B cell (primary cell): ENCODE results near the gene CFAP119. TPM values are rescaled to one million over a fixed set of nuclear protein-coding genes. Genes with fewer than 3 reads are reported as not detected.

Experiments used
- ATAC-seq: fragments of 200-7000 bp; cut with Tn5 transposase; one replicate; pipeline ENCODE4 v1.10.0; 2021; ENCODE audit warnings: low read depth, mild to moderate bottlenecking, moderate number of reproducible peaks, moderate library complexity
- CTCF ChIA-PET: fragments of 350-600 bp; sonication (Branson Sonifier 250); formaldehyde crosslinking; loops from one replicate; lab custom pipeline; 2021; ENCODE audit warnings: antibody characterized with exemption, inconsistent platforms; lab: Charles Lee
- POLR2A ChIA-PET: fragments of 350-600 bp; sonication (Branson Sonifier 250); formaldehyde crosslinking; loops from one replicate; lab custom pipeline; 2021; ENCODE audit warnings: antibody characterized with exemption; lab: Charles Lee
- DNase-seq: peaks from one replicate; pipeline ENCODE4 v3.0.0; 2013
- H2AFZ ChIP-seq: 2 replicates; pipeline ENCODE4 v1.6.1; 2012; ENCODE audit warnings: mild to moderate bottlenecking, low read depth, low read length; ENCODE audit not compliant: insufficient read depth, poor library complexity, severe bottlenecking
- H3K27ac ChIP-seq, 2 donors: 1 replicate in 1 of 2; 2 replicates in 1 of 2; pipeline ENCODE4 v1.5.1; 2012 to 2013; ENCODE audit warnings: low read length in 2 of 2, mild to moderate bottlenecking in 2 of 2, moderate library complexity in 1 of 2
- H3K27me3 ChIP-seq, 4 experiments: fragments of 200-600 bp in 1 of 4; sonication (generic) in 1 of 4; replicated peaks in 1 of 4; 1 replicate in 2 of 4; 2 replicates in 2 of 4; pipeline versions ENCODE4 v1.6.1 to v1.7.0; 2013 to 2016; ENCODE audit warnings: low read length in 3 of 4, mild to moderate bottlenecking in 2 of 4, mixed read lengths in 1 of 4, moderate library complexity in 1 of 4; ENCODE audit not compliant: insufficient read depth in 4 of 4, control insufficient read depth in 3 of 4; ENCODE audit errors: control extremely low read depth in 1 of 4
- H3K36me3 ChIP-seq, 2 experiments: replicated peaks in 1 of 2; 1 replicate in 1 of 2; 2 replicates in 1 of 2; pipeline versions ENCODE4 v1.6.1 to v1.7.1; 2013; ENCODE audit warnings: low read length in 1 of 2; ENCODE audit not compliant: insufficient read depth in 2 of 2, control insufficient read depth in 1 of 2; ENCODE audit errors: control extremely low read depth in 1 of 2, extremely low read depth in 1 of 2
- H3K4me1 ChIP-seq, 2 donors: fragments of 200-600 bp in 1 of 2; sonication (generic) in 1 of 2; 1 replicate in 1 of 2; 2 replicates in 1 of 2; pipeline versions ENCODE4 v1.5.1 to v1.6.1; 2013 to 2017; ENCODE audit warnings: low read length in 2 of 2; ENCODE audit not compliant: control insufficient read depth in 2 of 2, insufficient read depth in 2 of 2
- H3K4me2 ChIP-seq: replicated peaks from 2 replicates; pipeline ENCODE3; 2012; ENCODE audit warnings: mild to moderate bottlenecking, low read depth, low read length; ENCODE audit not compliant: poor library complexity, severe bottlenecking
- H3K4me3 ChIP-seq, 5 experiments: fragments of 200-600 bp in 1 of 5; sonication (generic) in 1 of 5; 1 replicate in 3 of 5; 2 replicates in 2 of 5; pipeline versions ENCODE4 v1.5.1 to v1.7.0; 2011 to 2016; ENCODE audit warnings: low read length in 4 of 5, mild to moderate bottlenecking in 4 of 5, low read depth in 2 of 5, control low read depth in 1 of 5, moderate library complexity in 1 of 5; ENCODE audit not compliant: insufficient read depth in 1 of 5; ENCODE audit errors: control extremely low read depth in 1 of 5, extremely low read depth in 1 of 5
- H3K79me2 ChIP-seq: fragments of 200-600 bp; sonication (generic); one replicate; pipeline ENCODE4 v1.6.0; 2016; ENCODE audit warnings: low read length; ENCODE audit not compliant: control insufficient read depth, insufficient read depth
- H3K9ac ChIP-seq: fragments of 200-600 bp; sonication (generic); 2 replicates; pipeline ENCODE4 v1.6.1; 2017; ENCODE audit warnings: mild to moderate bottlenecking, low read length, moderate library complexity
- H3K9me3 ChIP-seq, 3 donors: one replicate each; pipeline versions ENCODE4 v1.6.1 to v1.7.1; 2013; ENCODE audit warnings: low read length in 2 of 3; ENCODE audit not compliant: control insufficient read depth in 2 of 3, insufficient read depth in 1 of 3; ENCODE audit errors: control extremely low read depth in 1 of 3
- H4K20me1 ChIP-seq: 2 replicates; pipeline ENCODE4 v1.6.0; 2012; ENCODE audit warnings: mild to moderate bottlenecking, low read length; ENCODE audit not compliant: insufficient read depth, control insufficient read depth, poor library complexity, severe bottlenecking
- H3K27ac Mint-ChIP-seq: one replicate; pipeline ENCODE4 v1.8.0; 2021; ENCODE audit warnings: mixed read lengths
- H3K27me3 Mint-ChIP-seq: one replicate; pipeline ENCODE4 v1.8.0; 2021; ENCODE audit warnings: mixed read lengths
- H3K4me1 Mint-ChIP-seq: one replicate; pipeline ENCODE4 v1.8.0; 2021; ENCODE audit warnings: mixed read lengths
- H3K4me3 Mint-ChIP-seq: one replicate; pipeline ENCODE4 v1.8.0; 2021; ENCODE audit warnings: mixed read lengths
- H3K9me3 Mint-ChIP-seq: one replicate; pipeline ENCODE4 v1.8.0; 2022; ENCODE audit warnings: mixed read lengths; ENCODE audit not compliant: insufficient read depth
- EZH2 ChIP-seq: IDR thresholded peaks from 2 replicates; pipeline ENCODE4 v1.6.1; 2012; ENCODE audit warnings: borderline replicate concordance, low read depth, mild to moderate bottlenecking, moderate library complexity, low read length; ENCODE audit not compliant: insufficient read depth, poor library complexity, severe bottlenecking
- WGBS: methylation state at CpG from one replicate; pipeline ENCODE4 v1.1.5; 2013; ENCODE audit warnings: missing lambda C conversion rate; ENCODE audit not compliant: insufficient coverage; 5-methylcytosine and 5-hydroxymethylcytosine counted together
- intact Hi-C: fragments of 100-400 bp; cut with micrococcal nuclease; formaldehyde crosslinking; loops from one replicate; pipeline ENCODE4 v1.10.0; 2022
- polyA plus RNA-seq: library from polyadenylated mRNA; depleted of rRNA; stranded (reverse); fragments of >200 nt; gene quantifications from 2 replicates; pipeline ENCODE4 v1.2.3, GENCODE V29; 2012
- total RNA-seq, 2 donors: library from RNA; stranded (reverse); fragments of 120-200 nt in 1 of 2; gene quantifications; 1 replicate in 1 of 2; 2 replicates in 1 of 2; pipeline versions ENCODE4 v1.2.3 to v1.2.4, GENCODE V29; 2013 to 2022
- TF ChIP-seq, protein P1 (sequence below): fragments of 200-600 bp; IDR thresholded peaks from one replicate; pipeline ENCODE4 v1.8.0; 2022; ENCODE audit warnings: antibody characterized with exemption, mild to moderate bottlenecking

CFAP119 gene
- total and polyA plus RNA-seq, 2 donors (not counting 1 experiment from before 2014, with no cell fraction given): 8.5 to 11.7 TPM

DNA sequence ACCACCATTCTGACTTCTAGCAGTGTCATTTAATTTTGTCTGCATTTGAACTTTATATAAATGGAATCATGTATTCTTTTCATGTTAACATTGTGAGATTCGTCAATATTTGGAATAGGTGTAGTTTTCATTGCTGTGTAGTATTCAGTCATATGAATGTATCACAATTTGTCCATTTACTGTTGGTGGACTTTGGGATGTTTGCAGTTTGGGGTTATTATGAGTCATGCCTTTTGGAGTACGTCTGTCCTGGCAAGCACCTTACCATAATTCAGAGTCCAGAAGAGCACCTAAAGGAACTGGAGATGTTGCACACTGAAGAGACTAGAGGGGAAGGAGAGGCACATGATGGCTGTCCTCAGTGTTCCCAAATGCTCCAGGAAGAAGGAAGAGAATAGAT, 16.8 kb downstream of the CFAP119 start:
- no peak for DNase-seq
- TF ChIP-seq, protein P1, sequence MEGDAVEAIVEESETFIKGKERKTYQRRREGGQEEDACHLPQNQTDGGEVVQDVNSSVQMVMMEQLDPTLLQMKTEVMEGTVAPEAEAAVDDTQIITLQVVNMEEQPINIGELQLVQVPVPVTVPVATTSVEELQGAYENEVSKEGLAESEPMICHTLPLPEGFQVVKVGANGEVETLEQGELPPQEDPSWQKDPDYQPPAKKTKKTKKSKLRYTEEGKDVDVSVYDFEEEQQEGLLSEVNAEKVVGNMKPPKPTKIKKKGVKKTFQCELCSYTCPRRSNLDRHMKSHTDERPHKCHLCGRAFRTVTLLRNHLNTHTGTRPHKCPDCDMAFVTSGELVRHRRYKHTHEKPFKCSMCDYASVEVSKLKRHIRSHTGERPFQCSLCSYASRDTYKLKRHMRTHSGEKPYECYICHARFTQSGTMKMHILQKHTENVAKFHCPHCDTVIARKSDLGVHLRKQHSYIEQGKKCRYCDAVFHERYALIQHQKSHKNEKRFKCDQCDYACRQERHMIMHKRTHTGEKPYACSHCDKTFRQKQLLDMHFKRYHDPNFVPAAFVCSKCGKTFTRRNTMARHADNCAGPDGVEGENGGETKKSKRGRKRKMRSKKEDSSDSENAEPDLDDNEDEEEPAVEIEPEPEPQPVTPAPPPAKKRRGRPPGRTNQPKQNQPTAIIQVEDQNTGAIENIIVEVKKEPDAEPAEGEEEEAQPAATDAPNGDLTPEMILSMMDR: no peak
- CTCF ChIA-PET: no interaction called here
- Histone ChIP-seq H3K27me3 (no peaks in the 10 kb centered on the region), H3K9ac (no peak overlapping the region), H3K4me1 (peaks cover 3 to 5% of the 10 kb centered on the region in 2 donors), H4K20me1 (peaks cover 10% of the 10 kb centered on the region), H3K27ac (no peak overlapping the region), H2AFZ (no peak overlapping the region), H3K79me2 (peaks cover 26% of the 10 kb centered on the region), H3K9me3 (no peaks in the 10 kb centered on the region), H3K4me3 (no peak overlapping the region), H3K36me3 (peaks cover 0 to 13% of the 10 kb centered on the region in 2 experiments), H3K4me2 (no peak overlapping the region)
- intact Hi-C loops: no loop called here
- peak overlapping the region; percentile 21 for H3K27ac Mint-ChIP-seq
- POLR2A ChIA-PET: no interaction called here
- H3K27me3 Mint-ChIP-seq: no peaks in the 10 kb centered on the region
- no peak for ATAC-seq
- no peaks in the 10 kb centered on the region for H3K9me3 Mint-ChIP-seq
- H3K4me3 Mint-ChIP-seq: no peak overlapping the region
- WGBS: 100% methylated on average over 1 of the region's 2 CpGs
- peaks cover 24% of the 10 kb centered on the region for H3K4me1 Mint-ChIP-seq

DNA sequence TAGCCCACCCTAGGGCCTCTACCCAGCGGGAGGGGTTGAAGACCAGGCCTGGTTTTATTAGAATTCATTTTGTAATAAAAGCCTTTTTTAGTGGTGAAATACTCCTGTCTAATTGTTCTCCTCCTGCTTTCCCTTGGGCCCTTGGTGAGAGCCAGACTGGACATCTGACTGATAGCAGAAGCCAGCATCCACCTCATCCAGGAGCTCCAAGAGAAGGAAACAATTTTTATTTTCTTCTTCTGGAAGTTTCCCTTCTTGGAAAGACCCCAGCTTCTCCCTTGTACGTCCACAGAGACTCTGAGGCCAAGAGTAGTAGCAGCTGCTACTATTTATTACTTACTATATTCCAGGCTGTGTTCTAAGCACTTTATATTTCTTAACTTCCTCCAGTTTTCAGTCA, 17.7 kb downstream of the CFAP119 start:
- H3K79me2 ChIP-seq: peaks cover 22% of the 10 kb centered on the region
- POLR2A ChIA-PET: no interaction called here
- CTCF ChIA-PET: no interaction called here
- H3K4me1 Mint-ChIP-seq: peaks cover 19% of the 10 kb centered on the region
- no peak overlapping the region for H3K4me3 Mint-ChIP-seq
- no peaks in the 10 kb centered on the region for H3K27me3 ChIP-seq
- intact Hi-C loops: no loop called here
- no peak overlapping the region for H3K4me3 ChIP-seq
- H3K27me3 Mint-ChIP-seq: no peaks in the 10 kb centered on the region
- TF ChIP-seq, protein P1: no peak
- no peak for TF ChIP-seq EZH2
- H3K27ac ChIP-seq: no peak overlapping the region
- peaks cover 3 to 5% of the 10 kb centered on the region in 2 donors for H3K4me1 ChIP-seq
- H4K20me1 ChIP-seq: peaks cover 19% of the 10 kb centered on the region
- peaks cover 0 to 19% of the 10 kb centered on the region in 2 experiments for H3K36me3 ChIP-seq
- no peaks in the 10 kb centered on the region for H3K9me3 ChIP-seq
- no CpG with 5 or more reads among the region's 2 CpGs for WGBS
- H3K9ac ChIP-seq: no peak overlapping the region
- H2AFZ ChIP-seq: no peak overlapping the region
- H3K9me3 Mint-ChIP-seq: no peaks in the 10 kb centered on the region
- no peak overlapping the region for H3K27ac Mint-ChIP-seq
- H3K4me2 ChIP-seq: no peak overlapping the region
- DNase-seq (no peak), ATAC-seq (no peak)
